ENCODE measurements around the gene CPNE4.

Gene CPNE4

GRCh38 chr3:131883086-131883485, 151.7 kb downstream of the CPNE4 start:
- no peak overlapping the region for H3K4me3 ChIP-seq (replicated peaks in 1 of 2; ENCODE audit: low read depth in 2 of 2, low read length in 2 of 2)
- DNase-seq (ENCODE audit: low read depth in 2 of 2) = no peak
- no peak for TF ChIP-seq CTCF (IDR thresholded peaks at IDR 0.05; ENCODE audit: low read depth, low read length)

- DNase-seq (ENCODE audit: low read depth in 2 of 2) = no peak
- TF ChIP-seq CTCF (IDR thresholded peaks at IDR 0.05; ENCODE audit: low read depth, low read length) = no peak
- no peak overlapping the region for H3K4me3 ChIP-seq (replicated peaks in 1 of 2; ENCODE audit: low read depth in 2 of 2, low read length in 2 of 2)
These were observed 153.0 kb downstream of the CPNE4 start for GRCh38 chr3:131881777-131882176.

- no peak for DNase-seq (ENCODE audit: low read depth in 2 of 2)
- no peak overlapping the region for H3K4me3 ChIP-seq (replicated peaks in 1 of 2; ENCODE audit: low read depth in 2 of 2, low read length in 2 of 2)
- no peak for TF ChIP-seq CTCF (IDR thresholded peaks at IDR 0.05; ENCODE audit: low read depth, low read length)
These were observed 153.9 kb downstream of the CPNE4 start for GRCh38 chr3:131880948-131881347.

- TF ChIP-seq CTCF (IDR thresholded peaks at IDR 0.05; ENCODE audit: low read depth, low read length) = no peak
- no peak overlapping the region for H3K4me3 ChIP-seq (replicated peaks in 1 of 2; ENCODE audit: low read depth in 2 of 2, low read length in 2 of 2)
- no peak for DNase-seq (ENCODE audit: low read depth in 2 of 2)
These were observed 166.6 kb downstream of the CPNE4 start for GRCh38 chr3:131868203-131868602.

- no peak for TF ChIP-seq CTCF (IDR thresholded peaks at IDR 0.05; ENCODE audit: low read depth, low read length)
- no peak for DNase-seq (ENCODE audit: low read depth in 2 of 2)
- no peak overlapping the region for H3K4me3 ChIP-seq (replicated peaks in 1 of 2; ENCODE audit: low read depth in 2 of 2, low read length in 2 of 2)
These were observed 178.6 kb downstream of the CPNE4 start for GRCh38 chr3:131856171-131856570.

GRCh38 chr3:131850223-131850622, 184.6 kb downstream of the CPNE4 start:
- TF ChIP-seq CTCF (IDR thresholded peaks at IDR 0.05; ENCODE audit: low read depth, low read length) = no peak
- H3K4me3 ChIP-seq (replicated peaks in 1 of 2; ENCODE audit: low read depth in 2 of 2, low read length in 2 of 2) = no peak overlapping the region
- DNase-seq (ENCODE audit: low read depth in 2 of 2) = no peak

GRCh38 chr3:131849616-131850015, 185.2 kb downstream of the CPNE4 start:
- no peak for TF ChIP-seq CTCF (IDR thresholded peaks at IDR 0.05; ENCODE audit: low read depth, low read length)
- no peak overlapping the region for H3K4me3 ChIP-seq (replicated peaks in 1 of 2; ENCODE audit: low read depth in 2 of 2, low read length in 2 of 2)
- no peak for DNase-seq (ENCODE audit: low read depth in 2 of 2)
